Panc1 (cell line): ENCODE measurements around the gene COQ5. TPM values are rescaled to one million over a fixed set of nuclear protein-coding genes. Genes with fewer than 3 reads are reported as not detected.

ENCODE experiments used
- ATAC-seq: fragments of 200-7000 bp; cut with Tn5 transposase; 2 replicates; pipeline ENCODE4 v1.9.1; 2020; ENCODE audit warnings: mild to moderate bottlenecking, moderate library complexity
- BruUV-seq: library from RNA; stranded (reverse); fragments of 400-500 nt; replicated peaks from 2 replicates; lab custom pipeline; 2021; lab: Mats Ljungman, UMichigan
- CTCF ChIA-PET: fragments of 300-600 bp; sonication (Branson Sonifier 250); formaldehyde crosslinking; loops from one replicate; lab custom pipeline; 2022; ENCODE audit warnings: antibody characterized with exemption; lab: Charles Lee
- POLR2A ChIA-PET: fragments of 300-600 bp; sonication (Branson Sonifier 250); formaldehyde crosslinking; loops from one replicate; lab custom pipeline; 2022; ENCODE audit warnings: antibody characterized with exemption; lab: Charles Lee
- DNase-seq: peaks from one replicate; pipeline ENCODE4 v3.0.0-alpha.2; 2010; ENCODE audit warnings: low read depth, low spot score
- H3K27ac ChIP-seq: 2 replicates; pipeline ENCODE4 v1.5.1; 2011; ENCODE audit warnings: mild to moderate bottlenecking, low read length, inconsistent platforms
- H3K27me3 ChIP-seq: fragments of 200-500 bp; sonication (Bioruptor generic); 2 replicates; pipeline ENCODE4 v1.6.0; 2014; ENCODE audit warnings: low read length, inconsistent platforms; ENCODE audit not compliant: control insufficient read depth, insufficient read depth
- H3K36me3 ChIP-seq: fragments of 200-500 bp; sonication (Bioruptor generic); 2 replicates; pipeline ENCODE4 v1.5.1; 2014; ENCODE audit warnings: inconsistent platforms, mild to moderate bottlenecking, low read length, moderate library complexity; ENCODE audit not compliant: control insufficient read depth, insufficient read depth
- H3K4me1 ChIP-seq: 2 replicates; pipeline ENCODE4 v1.5.1; 2011; ENCODE audit warnings: inconsistent platforms, mild to moderate bottlenecking, low read length, moderate library complexity; ENCODE audit not compliant: control insufficient read depth, insufficient read depth
- H3K4me3 ChIP-seq, 2 experiments: 2 replicates each; pipeline ENCODE4 v1.5.1; 2011 to 2012; ENCODE audit warnings: low read depth in 2 of 2, low read length in 2 of 2, mild to moderate bottlenecking in 2 of 2, inconsistent platforms in 1 of 2, moderate library complexity in 1 of 2
- H3K9me3 ChIP-seq: fragments of 200-500 bp; sonication (Bioruptor generic); 2 replicates; pipeline ENCODE4 v1.5.1; 2014; ENCODE audit warnings: low read depth, mild to moderate bottlenecking, inconsistent platforms, low read length, moderate library complexity; ENCODE audit not compliant: control insufficient read depth, insufficient read depth
- CTCF ChIP-seq: fragments of 450-650 bp; IDR thresholded peaks from 2 replicates; pipeline ENCODE4 v1.5.1; 2017; ENCODE audit warnings: mild to moderate bottlenecking
- POLR2AphosphoS5 ChIP-seq: IDR thresholded peaks from 2 replicates; pipeline ENCODE4 v1.6.1; 2012; ENCODE audit warnings: mild to moderate bottlenecking, low read depth, low read length, moderate library complexity
- REST ChIP-seq, 2 experiments: IDR thresholded peaks; 2 replicates each; pipeline ENCODE4 v1.6.1; 2011 to 2012; ENCODE audit warnings: low read depth in 2 of 2, control low read depth in 1 of 2, low read length in 1 of 2, mild to moderate bottlenecking in 1 of 2, moderate library complexity in 1 of 2; ENCODE audit not compliant: insufficient read depth in 1 of 2
- SIN3A ChIP-seq: IDR thresholded peaks from 2 replicates; pipeline ENCODE4 v1.6.1; 2012; ENCODE audit warnings: low read depth, mild to moderate bottlenecking, low read length, moderate library complexity, borderline replicate concordance; ENCODE audit not compliant: insufficient read depth
- TCF7L2 ChIP-seq: IDR thresholded peaks from 2 replicates; pipeline ENCODE4 v1.6.1; 2011; ENCODE audit warnings: mild to moderate bottlenecking, low read depth, low read length, inconsistent platforms
- in situ Hi-C: cut with HindIII; loops from 2 replicates; pipeline ENCODE4 v1.10.0; 2016; ENCODE audit warnings: low sequenced_read_pairs, low pct_unique_long_range_greater_than_20kb
- intact Hi-C: fragments of 100-400 bp; cut with micrococcal nuclease; formaldehyde crosslinking; loops from one replicate; pipeline ENCODE4 v1.10.0; 2022; ENCODE audit not compliant: unreplicated experiment
- total RNA-seq: library from RNA; stranded (reverse); gene quantifications from one replicate; pipeline ENCODE4 v1.2.1, GENCODE V29; 2021; ENCODE audit not compliant: unreplicated experiment

COQ5 gene
- total RNA-seq, 1 experiment from 2014 or later = 42.9 TPM

GRCh38 chr12:120490833-120491512, 38.0 kb downstream of the COQ5 start:
- H3K4me1 ChIP-seq = peaks cover 6% of the 10 kb centered on the region
- H3K9me3 ChIP-seq = no peaks in the 10 kb centered on the region
- DNase-seq (no peak), ATAC-seq (no peak)
- ChIA-PET CTCF (no interaction called here), POLR2A (interaction anchor here (0.6 kb wide), 1 partner anchor 16 kb away, joined by 3 read pairs; no protein-coding TSS in a partner anchor)
- intact Hi-C loops = no loop called here
- no peak overlapping the region for H3K27ac ChIP-seq
- TF ChIP-seq REST (IDR thresholded peaks at IDR 0.05; ENCODE audit: insufficient read depth in 1 of 2, low read depth in 2 of 2, low read length in 1 of 2) (no peak), SIN3A (no peak), TCF7L2 (no peak), CTCF (no peak), POLR2AphosphoS5 (no peak)
- no peaks in the 10 kb centered on the region for H3K27me3 ChIP-seq
- no TSS peak for BruUV-seq
- H3K4me3 ChIP-seq = no peak overlapping the region
- in situ Hi-C loops = no loop called here
- H3K36me3 ChIP-seq = 0 out of 2 replicates have a peak, but pooled peaks cover 5% of the 10 kb centered on the region

GRCh38 chr12:120490325-120490724, 38.6 kb downstream of the COQ5 start:
- no peaks in the 10 kb centered on the region for H3K9me3 ChIP-seq
- 0 out of 2 replicates have a peak, but pooled peaks cover 3% of the 10 kb centered on the region for H3K36me3 ChIP-seq
- peaks cover 6% of the 10 kb centered on the region for H3K4me1 ChIP-seq
- ATAC-seq (no peak), DNase-seq (no peak)
- POLR2A ChIA-PET = no interaction called here
- intact Hi-C loops (no loop called here), in situ Hi-C loops (no loop called here)
- TF ChIP-seq TCF7L2 (no peak), POLR2AphosphoS5 (no peak), REST (IDR thresholded peaks at IDR 0.05; ENCODE audit: insufficient read depth in 1 of 2, low read depth in 2 of 2, low read length in 1 of 2) (no peak), SIN3A (no peak)
- no peak overlapping the region for H3K27ac ChIP-seq
- H3K27me3 ChIP-seq = no peaks in the 10 kb centered on the region
- no TSS peak for BruUV-seq
- CTCF ChIA-PET = no interaction called here
- no peak overlapping the region for H3K4me3 ChIP-seq
